ENCODE results near the gene FRYL. TPM values are rescaled to one million over a fixed set of nuclear protein-coding genes. Genes with fewer than 3 reads are reported as not detected.

FRYL gene
- total RNA-seq, 4 donors from 2014 or later: 46.0 to 66.5 (median 55.8) TPM

DNA sequence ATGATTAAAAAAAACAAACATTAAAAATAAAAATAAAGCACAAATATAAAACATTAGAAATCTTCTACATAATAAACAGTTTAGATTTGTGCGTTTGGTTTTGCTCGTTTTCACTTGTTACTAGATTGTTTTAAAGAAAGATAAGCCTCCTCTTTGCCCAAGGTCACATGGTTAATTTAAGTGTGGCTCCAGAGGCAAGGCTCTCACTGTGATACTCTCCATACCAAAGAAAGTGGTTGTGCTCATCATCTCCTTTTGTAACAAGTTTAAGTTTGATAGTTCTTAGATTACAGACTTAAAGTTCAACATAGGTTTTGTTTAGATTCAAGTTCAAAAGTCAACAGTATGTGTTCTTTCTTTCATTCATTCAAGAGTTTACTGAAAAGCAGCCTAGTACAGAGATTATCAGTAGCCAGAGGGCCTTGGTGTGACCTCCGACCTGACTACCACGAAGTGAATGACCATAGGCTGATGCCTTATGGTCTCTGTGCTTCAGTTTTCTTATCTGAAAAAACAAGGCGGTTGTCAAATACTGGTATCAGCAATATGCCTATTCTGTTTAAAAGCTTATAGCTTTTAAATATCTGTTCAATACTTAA is 156.8 kb downstream of the FRYL start:
- H3K36me3 ChIP-seq: peaks cover 4 to 22% (median 9%) of the 10 kb centered on the region in 4 donors
- no peak overlapping the region for H3K27ac ChIP-seq (replicated peaks in 1 of 4)
- H3K4me3 ChIP-seq: no peak overlapping the region
- no peak for TF ChIP-seq POLR2A (IDR thresholded peaks at IDR 0.05; ENCODE audit: low read depth)
- TF ChIP-seq CTCF (IDR thresholded peaks at IDR 0.05): no peak
- no peak for TF ChIP-seq POLR2AphosphoS5 (IDR thresholded peaks at IDR 0.05)
- TF ChIP-seq EP300 (IDR thresholded peaks at IDR 0.05): no peak
- intact Hi-C loops (cut with DNase I): no loop called here
- no peaks in the 10 kb centered on the region for H3K9me3 ChIP-seq
- peaks cover 0 to 8% (median 0%) of the 10 kb centered on the region in 4 donors for H3K4me1 ChIP-seq
- no peak for DNase-seq (ENCODE audit: extremely low spot score)
- H3K27me3 ChIP-seq: no peaks in the 10 kb centered on the region
- 82% methylated on average over 5 of the region's 5 CpGs for WGBS

DNA sequence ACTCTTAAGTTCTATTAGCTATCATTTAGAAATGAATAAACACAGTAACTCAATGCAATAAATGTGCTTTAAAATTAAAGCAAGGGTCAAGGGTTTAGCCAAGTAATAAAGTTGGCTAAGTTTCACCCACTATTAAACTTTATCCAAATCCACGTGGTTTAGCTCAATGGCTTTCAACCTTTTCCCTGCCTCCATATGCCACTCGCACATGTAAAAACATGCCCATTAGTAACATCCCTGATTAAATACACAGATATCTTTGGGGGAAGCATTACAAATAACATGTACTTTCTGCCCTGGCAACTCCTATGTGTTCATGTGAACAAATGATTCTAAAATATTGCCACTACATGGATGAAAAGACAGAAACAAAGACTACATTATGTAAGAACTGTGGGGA is 159.2 kb downstream of the FRYL start:
- peaks cover 0 to 8% (median 0%) of the 10 kb centered on the region in 4 donors for H3K4me1 ChIP-seq
- DNase-seq (ENCODE audit: extremely low spot score): no peak
- H3K27me3 ChIP-seq: no peaks in the 10 kb centered on the region
- H3K36me3 ChIP-seq: peaks cover 4 to 40% (median 14%) of the 10 kb centered on the region in 4 donors
- H3K4me3 ChIP-seq: no peak overlapping the region
- no peak overlapping the region for H3K27ac ChIP-seq (replicated peaks in 1 of 4)
- TF ChIP-seq POLR2A (IDR thresholded peaks at IDR 0.05; ENCODE audit: low read depth) (no peak), EP300 (IDR thresholded peaks at IDR 0.05) (no peak), POLR2AphosphoS5 (IDR thresholded peaks at IDR 0.05) (no peak), CTCF (IDR thresholded peaks at IDR 0.05) (no peak)
- intact Hi-C loops (cut with DNase I): no loop called here
- WGBS: 94% methylated on average over 2 of the region's 2 CpGs
- no peaks in the 10 kb centered on the region for H3K9me3 ChIP-seq

GRCh38 chr4:48620093-48620492 is 160.0 kb downstream of the FRYL start:
- Histone ChIP-seq H3K36me3 (peaks cover 4 to 40% (median 14%) of the 10 kb centered on the region in 4 donors), H3K27me3 (no peaks in the 10 kb centered on the region), H3K4me3 (no peak overlapping the region), H3K9me3 (no peaks in the 10 kb centered on the region), H3K27ac (replicated peaks in 1 of 4) (no peak overlapping the region), H3K4me1 (peaks cover 0 to 8% (median 0%) of the 10 kb centered on the region in 4 donors)
- WGBS: 79% methylated on average over 1 of the region's 1 CpG
- intact Hi-C loops (cut with DNase I): no loop called here
- DNase-seq (ENCODE audit: extremely low spot score): no peak
- TF ChIP-seq POLR2AphosphoS5 (IDR thresholded peaks at IDR 0.05): no peak
- no peak for TF ChIP-seq CTCF (IDR thresholded peaks at IDR 0.05)
- TF ChIP-seq POLR2A (IDR thresholded peaks at IDR 0.05; ENCODE audit: low read depth): no peak
- no peak for TF ChIP-seq EP300 (IDR thresholded peaks at IDR 0.05)

GRCh38 chr4:48604527-48604926 is 175.6 kb downstream of the FRYL start:
- intact Hi-C loops (cut with DNase I): no loop called here
- no peaks in the 10 kb centered on the region for H3K9me3 ChIP-seq
- H3K27ac ChIP-seq (replicated peaks in 1 of 4): no peak overlapping the region
- WGBS: 90% methylated on average over 4 of the region's 4 CpGs
- H3K27me3 ChIP-seq: no peaks in the 10 kb centered on the region
- peaks cover 0 to 23% (median 5%) of the 10 kb centered on the region in 4 donors for H3K36me3 ChIP-seq
- TF ChIP-seq POLR2AphosphoS5 (IDR thresholded peaks at IDR 0.05): no peak
- no peak for TF ChIP-seq CTCF (IDR thresholded peaks at IDR 0.05)
- no peak for TF ChIP-seq POLR2A (IDR thresholded peaks at IDR 0.05; ENCODE audit: low read depth)
- no peak for TF ChIP-seq EP300 (IDR thresholded peaks at IDR 0.05)
- H3K4me3 ChIP-seq: no peak overlapping the region
- H3K4me1 ChIP-seq: peaks cover 0 to 4% (median 0%) of the 10 kb centered on the region in 4 donors
- DNase-seq (ENCODE audit: extremely low spot score): no peak

GRCh38 chr4:48604041-48604440 is 176.0 kb downstream of the FRYL start:
- H3K27ac ChIP-seq (replicated peaks in 1 of 4): no peak overlapping the region
- no peaks in the 10 kb centered on the region for H3K9me3 ChIP-seq
- TF ChIP-seq POLR2AphosphoS5 (IDR thresholded peaks at IDR 0.05): no peak
- TF ChIP-seq EP300 (IDR thresholded peaks at IDR 0.05): no peak
- TF ChIP-seq CTCF (IDR thresholded peaks at IDR 0.05): no peak
- TF ChIP-seq POLR2A (IDR thresholded peaks at IDR 0.05; ENCODE audit: low read depth): no peak
- peaks cover 0 to 4% (median 0%) of the 10 kb centered on the region in 4 donors for H3K4me1 ChIP-seq
- DNase-seq (ENCODE audit: extremely low spot score): no peak
- peaks cover 0 to 27% (median under 1%) of the 10 kb centered on the region in 4 donors for H3K36me3 ChIP-seq
- intact Hi-C loops (cut with DNase I): no loop called here
- WGBS: 89% methylated on average over 1 of the region's 1 CpG
- no peaks in the 10 kb centered on the region for H3K27me3 ChIP-seq
- no peak overlapping the region for H3K4me3 ChIP-seq
